ENCODE measurements around the gene APOBEC3H.

The APOBEC3H gene

DNA sequence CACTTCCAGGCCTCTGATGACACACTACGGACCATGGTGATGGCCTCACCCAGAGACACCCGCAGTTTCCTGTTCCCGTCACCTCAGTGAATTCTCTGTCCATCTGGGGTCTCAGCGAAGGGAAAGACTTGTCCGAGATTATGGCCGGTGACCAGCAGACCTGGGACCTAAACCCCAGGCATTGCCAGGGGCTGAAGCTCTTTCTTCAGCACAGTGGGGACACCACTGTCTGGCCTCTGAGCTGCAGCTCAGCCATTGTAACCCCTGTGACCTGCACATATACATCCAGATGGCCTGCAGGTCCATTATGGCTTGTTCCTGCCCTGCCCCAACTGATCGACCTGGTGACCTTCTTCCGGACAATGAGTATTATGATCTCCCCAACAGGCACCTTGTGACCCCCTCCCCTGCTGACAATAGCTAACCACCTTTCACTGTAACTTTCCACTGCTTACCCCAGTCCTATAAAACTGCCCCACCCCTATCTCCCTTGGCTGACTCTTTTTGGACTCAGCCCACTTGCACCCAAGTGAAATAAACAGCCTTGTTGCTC lies 33.2 kb downstream of the APOBEC3H start:
- Histone ChIP-seq H3K9ac (ENCODE audit: low read length) (no peak overlapping the region), H3K9me3 (ENCODE audit: control insufficient read depth, insufficient read depth, low read depth, low read length) (no peaks in the 10 kb centered on the region), H3K27ac (ENCODE audit: low read depth, low read length) (no peak overlapping the region), H3K36me3 (ENCODE audit: control insufficient read depth, insufficient read depth, low read length) (no peaks in the 10 kb centered on the region), H3K4me3 (ENCODE audit: low read depth, low read length) (no peak overlapping the region), H3K27me3 (ENCODE audit: control insufficient read depth, insufficient read depth, low read length) (no peaks in the 10 kb centered on the region), H3K4me1 (ENCODE audit: control insufficient read depth, insufficient read depth, low read length) (peaks cover 23% of the 10 kb centered on the region)

GRCh38 chr22:39130892-39131855 lies 34.1 kb downstream of the APOBEC3H start:
- H3K4me1 ChIP-seq (ENCODE audit: control insufficient read depth, insufficient read depth, low read length) = peaks cover 28% of the 10 kb centered on the region
- H3K36me3 ChIP-seq (ENCODE audit: control insufficient read depth, insufficient read depth, low read length) = no peaks in the 10 kb centered on the region
- H3K27me3 ChIP-seq (ENCODE audit: control insufficient read depth, insufficient read depth, low read length) = no peaks in the 10 kb centered on the region
- no peak overlapping the region for H3K4me3 ChIP-seq (ENCODE audit: low read depth, low read length)
- H3K9me3 ChIP-seq (ENCODE audit: control insufficient read depth, insufficient read depth, low read depth, low read length) = no peaks in the 10 kb centered on the region
- no peak overlapping the region for H3K9ac ChIP-seq (ENCODE audit: low read length)
- no peak overlapping the region for H3K27ac ChIP-seq (ENCODE audit: low read depth, low read length)

DNA sequence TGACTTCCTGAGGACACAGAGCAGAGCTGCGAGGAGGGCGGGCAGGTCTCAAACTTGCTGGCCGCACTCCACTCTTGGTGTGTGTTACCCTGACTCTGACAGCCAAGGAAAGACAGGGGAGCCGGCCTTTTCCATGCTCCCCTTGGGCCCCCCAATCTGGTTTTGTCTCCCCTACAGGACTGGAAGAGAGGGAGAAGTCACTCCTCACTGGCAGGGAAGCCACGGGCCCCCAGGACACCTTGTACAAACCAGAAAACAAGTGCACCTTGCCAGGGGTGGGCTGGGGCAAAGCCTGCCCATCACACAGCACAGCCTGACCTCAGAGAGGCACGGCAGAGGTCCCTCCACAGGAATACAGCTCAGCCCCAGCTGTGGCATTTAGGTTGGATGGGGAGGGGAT lies 35.2 kb downstream of the APOBEC3H start:
- H3K9ac ChIP-seq (ENCODE audit: low read length) = no peak overlapping the region
- H3K4me1 ChIP-seq (ENCODE audit: control insufficient read depth, insufficient read depth, low read length) = peaks cover 30% of the 10 kb centered on the region
- H3K9me3 ChIP-seq (ENCODE audit: control insufficient read depth, insufficient read depth, low read depth, low read length) = no peaks in the 10 kb centered on the region
- H3K27me3 ChIP-seq (ENCODE audit: control insufficient read depth, insufficient read depth, low read length) = no peaks in the 10 kb centered on the region
- no peak overlapping the region for H3K27ac ChIP-seq (ENCODE audit: low read depth, low read length)
- H3K36me3 ChIP-seq (ENCODE audit: control insufficient read depth, insufficient read depth, low read length) = no peaks in the 10 kb centered on the region
- H3K4me3 ChIP-seq (ENCODE audit: low read depth, low read length) = no peak overlapping the region

- peaks cover 30% of the 10 kb centered on the region for H3K4me1 ChIP-seq (ENCODE audit: control insufficient read depth, insufficient read depth, low read length)
- no peak overlapping the region for H3K4me3 ChIP-seq (ENCODE audit: low read depth, low read length)
- H3K27ac ChIP-seq (ENCODE audit: low read depth, low read length) = no peak overlapping the region
- no peaks in the 10 kb centered on the region for H3K9me3 ChIP-seq (ENCODE audit: control insufficient read depth, insufficient read depth, low read depth, low read length)
- no peak overlapping the region for H3K9ac ChIP-seq (ENCODE audit: low read length)
- no peaks in the 10 kb centered on the region for H3K27me3 ChIP-seq (ENCODE audit: control insufficient read depth, insufficient read depth, low read length)
- no peaks in the 10 kb centered on the region for H3K36me3 ChIP-seq (ENCODE audit: control insufficient read depth, insufficient read depth, low read length)
Measured at GRCh38 chr22:39132871-39133524, 36.0 kb downstream of the APOBEC3H start.

- Histone ChIP-seq H3K36me3 (ENCODE audit: control insufficient read depth, insufficient read depth, low read length) (no peaks in the 10 kb centered on the region), H3K4me3 (ENCODE audit: low read depth, low read length) (no peak overlapping the region), H3K27ac (ENCODE audit: low read depth, low read length) (no peak overlapping the region), H3K9me3 (ENCODE audit: control insufficient read depth, insufficient read depth, low read depth, low read length) (no peaks in the 10 kb centered on the region), H3K4me1 (ENCODE audit: control insufficient read depth, insufficient read depth, low read length) (peaks cover 30% of the 10 kb centered on the region), H3K27me3 (ENCODE audit: control insufficient read depth, insufficient read depth, low read length) (no peaks in the 10 kb centered on the region), H3K9ac (ENCODE audit: low read length) (no peak overlapping the region)
Measured at GRCh38 chr22:39133871-39134270, 36.8 kb downstream of the APOBEC3H start.

DNA sequence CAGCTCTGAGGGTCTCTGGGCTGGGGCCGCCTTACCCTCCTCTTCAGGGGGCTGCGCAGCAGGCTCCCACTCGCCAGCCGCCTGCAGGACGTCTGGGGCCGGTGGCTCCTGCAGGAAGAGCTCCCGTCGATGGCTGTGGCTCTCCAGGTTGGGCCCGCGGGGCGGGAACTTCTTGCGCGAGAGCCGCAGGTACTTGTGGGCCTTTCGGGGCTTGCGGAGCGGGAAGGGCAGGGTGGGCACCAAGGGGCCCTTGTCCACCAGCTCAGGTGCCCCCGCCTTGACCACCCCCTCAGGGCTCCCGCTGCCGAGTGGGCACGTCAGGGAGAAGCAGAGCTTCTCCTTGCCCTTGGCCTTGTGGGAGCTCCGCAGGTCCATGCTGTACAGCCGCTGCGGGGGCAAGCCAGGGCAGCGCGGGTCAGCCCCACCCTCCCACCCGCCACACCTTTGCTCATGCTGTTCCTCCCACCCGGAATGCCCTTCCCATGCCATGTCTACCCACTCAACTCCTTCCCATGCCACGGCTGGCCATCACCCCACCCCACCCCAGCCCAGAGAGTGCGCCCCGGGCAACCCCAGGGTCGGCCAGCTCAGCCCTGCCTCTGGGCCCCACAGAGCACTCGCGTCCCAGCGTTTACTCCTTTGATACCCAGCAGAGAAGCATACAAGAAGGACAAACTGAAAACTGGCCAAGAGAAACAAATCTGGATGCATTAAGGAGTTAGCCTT lies 37.5 kb downstream of the APOBEC3H start:
- Histone ChIP-seq H3K4me3 (ENCODE audit: low read depth, low read length) (no peak overlapping the region), H3K36me3 (ENCODE audit: control insufficient read depth, insufficient read depth, low read length) (no peaks in the 10 kb centered on the region), H3K4me1 (ENCODE audit: control insufficient read depth, insufficient read depth, low read length) (peaks cover 30% of the 10 kb centered on the region), H3K27me3 (ENCODE audit: control insufficient read depth, insufficient read depth, low read length) (no peaks in the 10 kb centered on the region), H3K9me3 (ENCODE audit: control insufficient read depth, insufficient read depth, low read depth, low read length) (no peaks in the 10 kb centered on the region), H3K9ac (ENCODE audit: low read length) (no peak overlapping the region), H3K27ac (ENCODE audit: low read depth, low read length) (no peak overlapping the region)

- Histone ChIP-seq H3K27ac (ENCODE audit: low read depth, low read length) (no peak overlapping the region), H3K4me3 (ENCODE audit: low read depth, low read length) (no peak overlapping the region), H3K9me3 (ENCODE audit: control insufficient read depth, insufficient read depth, low read depth, low read length) (no peaks in the 10 kb centered on the region), H3K36me3 (ENCODE audit: control insufficient read depth, insufficient read depth, low read length) (no peaks in the 10 kb centered on the region), H3K4me1 (ENCODE audit: control insufficient read depth, insufficient read depth, low read length) (peaks cover 26% of the 10 kb centered on the region), H3K27me3 (ENCODE audit: control insufficient read depth, insufficient read depth, low read length) (no peaks in the 10 kb centered on the region), H3K9ac (ENCODE audit: low read length) (no peak overlapping the region)
Measured at GRCh38 chr22:39135092-39135896, 38.2 kb downstream of the APOBEC3H start.

- Histone ChIP-seq H3K4me1 (ENCODE audit: control insufficient read depth, insufficient read depth, low read length) (peaks cover 17% of the 10 kb centered on the region), H3K9me3 (ENCODE audit: control insufficient read depth, insufficient read depth, low read depth, low read length) (no peaks in the 10 kb centered on the region), H3K9ac (ENCODE audit: low read length) (no peak overlapping the region), H3K27me3 (ENCODE audit: control insufficient read depth, insufficient read depth, low read length) (no peaks in the 10 kb centered on the region), H3K4me3 (ENCODE audit: low read depth, low read length) (no peak overlapping the region), H3K27ac (ENCODE audit: low read depth, low read length) (no peak overlapping the region), H3K36me3 (ENCODE audit: control insufficient read depth, insufficient read depth, low read length) (no peaks in the 10 kb centered on the region)
Measured at GRCh38 chr22:39136317-39136716, 39.3 kb downstream of the APOBEC3H start.

DNA sequence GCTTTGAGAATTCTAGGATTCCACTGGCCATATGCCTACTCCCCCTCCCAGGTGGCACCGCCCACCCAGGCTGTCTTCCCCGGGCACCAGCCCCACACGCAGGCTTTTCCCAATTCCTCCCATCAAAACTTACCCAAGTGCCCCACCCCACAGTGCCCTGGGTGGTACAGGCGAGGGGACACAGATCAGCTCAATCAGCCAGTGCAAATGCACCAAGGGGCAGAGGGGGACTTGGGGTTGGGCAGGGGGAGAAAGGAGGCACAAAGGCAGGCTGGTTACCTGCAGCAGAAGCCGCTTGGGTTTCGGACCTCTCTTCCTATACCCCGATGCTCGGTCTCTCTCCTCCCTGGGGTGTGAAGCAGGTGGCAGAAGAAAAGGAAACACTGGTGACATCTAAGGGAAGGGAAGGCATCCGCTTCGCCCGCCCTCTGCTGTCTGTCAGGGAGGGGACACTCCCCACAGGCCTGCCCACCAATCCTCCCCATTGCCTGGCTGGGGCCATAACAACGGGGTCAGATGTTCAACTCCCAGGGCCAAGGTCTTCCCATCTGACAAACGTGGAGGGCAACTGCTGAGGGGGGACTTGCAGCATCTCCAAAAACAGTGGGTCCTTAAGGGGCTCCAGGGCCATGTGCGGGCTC lies 41.4 kb downstream of the APOBEC3H start:
- Histone ChIP-seq H3K9me3 (ENCODE audit: control insufficient read depth, insufficient read depth, low read depth, low read length) (no peaks in the 10 kb centered on the region), H3K27me3 (ENCODE audit: control insufficient read depth, insufficient read depth, low read length) (no peaks in the 10 kb centered on the region), H3K4me3 (ENCODE audit: low read depth, low read length) (no peak overlapping the region), H3K4me1 (ENCODE audit: control insufficient read depth, insufficient read depth, low read length) (peaks cover 8% of the 10 kb centered on the region; the same call in 1 of the 2 replicates), H3K27ac (ENCODE audit: low read depth, low read length) (no peak overlapping the region), H3K9ac (ENCODE audit: low read length) (no peak overlapping the region), H3K36me3 (ENCODE audit: control insufficient read depth, insufficient read depth, low read length) (no peaks in the 10 kb centered on the region)

GRCh38 chr22:39139933-39140332 lies 42.9 kb downstream of the APOBEC3H start:
- Histone ChIP-seq H3K4me1 (ENCODE audit: control insufficient read depth, insufficient read depth, low read length) (peaks cover 20% of the 10 kb centered on the region), H3K9ac (ENCODE audit: low read length) (no peak overlapping the region), H3K27ac (ENCODE audit: low read depth, low read length) (no peak overlapping the region), H3K36me3 (ENCODE audit: control insufficient read depth, insufficient read depth, low read length) (no peaks in the 10 kb centered on the region), H3K9me3 (ENCODE audit: control insufficient read depth, insufficient read depth, low read depth, low read length) (no peaks in the 10 kb centered on the region), H3K27me3 (ENCODE audit: control insufficient read depth, insufficient read depth, low read length) (no peaks in the 10 kb centered on the region), H3K4me3 (ENCODE audit: low read depth, low read length) (no peak overlapping the region)

Data from HUES6 (cell line).